GM12878 (cell line): Measurements from ENCODE around the gene SNAPIN. TPM values are rescaled to one million over a fixed set of nuclear protein-coding genes. Genes with fewer than 3 reads are reported as not detected.

ENCODE experiments used
- BCL11A ChIP-seq: IDR thresholded peaks from 2 replicates; pipeline ENCODE4 v1.6.1; 2011; ENCODE audit warnings: low read depth, low read length
- CHD2 ChIP-seq: IDR thresholded peaks from 2 replicates; pipeline ENCODE4 v1.6.1; 2011; ENCODE audit warnings: low read depth, low read length, improper control_type of control experiment, borderline replicate concordance
- CHD4 ChIP-seq: fragments of 200-600 bp; sonication (generic); IDR thresholded peaks from 2 replicates; pipeline ENCODE4 v1.6.1; 2016; ENCODE audit warnings: mild to moderate bottlenecking
- CREB1 ChIP-seq: IDR thresholded peaks from 2 replicates; pipeline ENCODE4 v1.6.1; 2012; ENCODE audit warnings: low read depth, mild to moderate bottlenecking, inconsistent platforms
- HCFC1 ChIP-seq: fragments of 150-350 bp; IDR thresholded peaks from 2 replicates; pipeline ENCODE4 v1.6.1; 2014; ENCODE audit warnings: low read length
- IKZF1 ChIP-seq: fragments of 450-650 bp; conservative IDR thresholded peaks from 2 replicates; pipeline ENCODE4 v1.6.1; 2017; ENCODE audit warnings: antibody characterized with exemption, mild to moderate bottlenecking
- IKZF2 ChIP-seq, 2 experiments: fragments of 450-650 bp; IDR thresholded peaks; 2 replicates each; pipeline ENCODE4 v1.6.1; 2017; ENCODE audit warnings: mild to moderate bottlenecking in 2 of 2, moderate library complexity in 2 of 2
- MYC ChIP-seq: IDR thresholded peaks from 2 replicates; pipeline ENCODE4 v1.6.1; 2011; ENCODE audit warnings: mild to moderate bottlenecking, low read length, moderate library complexity, inconsistent platforms; ENCODE audit not compliant: insufficient read depth, insufficient replicate concordance, insufficient read length, severe bottlenecking
- NFIC ChIP-seq: IDR thresholded peaks from 2 replicates; pipeline ENCODE4 v1.6.1; 2012; ENCODE audit warnings: low read depth, mild to moderate bottlenecking, inconsistent platforms, low read length, moderate library complexity
- NR2C2 ChIP-seq: IDR thresholded peaks from 2 replicates; pipeline ENCODE4 v1.6.1; 2011; ENCODE audit warnings: borderline replicate concordance, low read depth; ENCODE audit not compliant: control insufficient read depth, insufficient read length
- NR2F1 ChIP-seq: fragments of 450-650 bp; conservative IDR thresholded peaks from 2 replicates; pipeline ENCODE4 v1.6.1; 2017; ENCODE audit warnings: mild to moderate bottlenecking
- PAX8 ChIP-seq: fragments of 450-650 bp; IDR thresholded peaks from 2 replicates; pipeline ENCODE4 v1.6.1; 2017; ENCODE audit warnings: mild to moderate bottlenecking, moderate library complexity
- PML ChIP-seq: IDR thresholded peaks from 2 replicates; pipeline ENCODE4 v1.6.1; 2012; ENCODE audit warnings: low read length, inconsistent platforms
- RCOR1 ChIP-seq: conservative IDR thresholded peaks from 2 replicates; pipeline ENCODE4 v1.6.1; 2012; ENCODE audit warnings: low read depth, low read length, improper control_type of control experiment
- SIX5 ChIP-seq: IDR thresholded peaks from 2 replicates; pipeline ENCODE4 v1.6.1; 2011; ENCODE audit warnings: mild to moderate bottlenecking, low read depth, low read length, moderate library complexity; ENCODE audit not compliant: severe bottlenecking
- SMARCA5 ChIP-seq: fragments of 450-650 bp; IDR thresholded peaks from 2 replicates; pipeline ENCODE4 v1.6.1; 2017; ENCODE audit warnings: mild to moderate bottlenecking
- TAF1 ChIP-seq: IDR thresholded peaks from 2 replicates; pipeline ENCODE4 v1.6.1; 2011; ENCODE audit warnings: mild to moderate bottlenecking, low read depth, low read length, borderline replicate concordance
- TCF3 ChIP-seq: IDR thresholded peaks from 2 replicates; pipeline ENCODE4 v1.6.1; 2012; ENCODE audit warnings: low read depth, mild to moderate bottlenecking, low read length, borderline replicate concordance; ENCODE audit not compliant: insufficient read depth
- ZNF384 ChIP-seq: IDR thresholded peaks from 2 replicates; pipeline ENCODE4 v1.6.1; 2012; ENCODE audit warnings: low read depth, mild to moderate bottlenecking, low read length, improper control_type of control experiment, borderline replicate concordance
- ZNF622 ChIP-seq: fragments of 450-650 bp; IDR thresholded peaks from 2 replicates; pipeline ENCODE4 v1.6.1; 2017; ENCODE audit warnings: mild to moderate bottlenecking, inconsistent platforms
- ZSCAN29 ChIP-seq: fragments of 450-650 bp; IDR thresholded peaks from 2 replicates; pipeline ENCODE4 v1.6.1; 2017; ENCODE audit warnings: mild to moderate bottlenecking, moderate library complexity
- polyA plus RNA-seq, 11 experiments: library from polyadenylated mRNA; depleted of rRNA in 4 of 11; unstranded in 6 of 11; stranded (reverse) in 5 of 11; fragments of >200 nt; fragmentation: Nextera tagmentation in 4 of 11; fragmentation: Illumina TruSeq in 1 of 11; extraction: Ambion mirVana in 4 of 11; extraction: Trizol in 1 of 11; gene quantifications; 1 replicate in 1 of 11; 2 replicates in 10 of 11; pipeline versions ENCODE4 v1.2.1 to v1.2.3, GENCODE V29; 2011 to 2016; ENCODE audit warnings: inconsistent platforms in 2 of 11, missing spikeins in 2 of 11, low read depth in 1 of 11
- total RNA-seq, 4 experiments: library from RNA; depleted of rRNA in 3 of 4; stranded (reverse); fragments of >200 nt in 3 of 4; fragmentation: Illumina TruSeq in 1 of 4; extraction: Trizol in 1 of 4; gene quantifications; 2 replicates each; pipeline versions ENCODE4 v1.2.1 to v1.2.3, GENCODE V29; 2013 to 2021
- TF ChIP-seq, protein P1 (sequence below): fragments of 450-650 bp; IDR thresholded peaks from 2 replicates; pipeline ENCODE4 v1.6.1; 2017; ENCODE audit warnings: antibody characterized with exemption, mild to moderate bottlenecking, moderate library complexity
- TF ChIP-seq, protein P2 (sequence below), 3 experiments: IDR thresholded peaks in 2 of 3; conservative IDR thresholded peaks in 1 of 3; 2 replicates each; pipeline ENCODE4 v1.5.1; 2011; ENCODE audit warnings: low read depth in 3 of 3, low read length in 3 of 3, mild to moderate bottlenecking in 3 of 3, control low read depth in 2 of 3, moderate library complexity in 2 of 3, inconsistent platforms in 1 of 3, mixed read lengths in 1 of 3; ENCODE audit not compliant: control insufficient read depth in 2 of 3, insufficient read depth in 1 of 3; ENCODE audit errors: extremely low read depth in 1 of 3
- TF ChIP-seq, protein P3 (sequence below): IDR thresholded peaks from 2 replicates; pipeline ENCODE4 v1.6.1; 2011; ENCODE audit warnings: borderline replicate concordance, low read depth, mild to moderate bottlenecking, moderate library complexity, low read length; ENCODE audit not compliant: insufficient read depth, poor library complexity, severe bottlenecking
- TF ChIP-seq, protein P4 (sequence below): IDR thresholded peaks from 2 replicates; pipeline ENCODE4 v1.6.1; 2012; ENCODE audit warnings: low read depth, low read length, improper control_type of control experiment

SNAPIN gene
- total and polyA plus RNA-seq, 10 of the 15 experiments (the other 5 are each of a cell fraction or from before 2014, with no cell fraction given) = 12.4 to 78.1 (median 38.6) TPM

DNA sequence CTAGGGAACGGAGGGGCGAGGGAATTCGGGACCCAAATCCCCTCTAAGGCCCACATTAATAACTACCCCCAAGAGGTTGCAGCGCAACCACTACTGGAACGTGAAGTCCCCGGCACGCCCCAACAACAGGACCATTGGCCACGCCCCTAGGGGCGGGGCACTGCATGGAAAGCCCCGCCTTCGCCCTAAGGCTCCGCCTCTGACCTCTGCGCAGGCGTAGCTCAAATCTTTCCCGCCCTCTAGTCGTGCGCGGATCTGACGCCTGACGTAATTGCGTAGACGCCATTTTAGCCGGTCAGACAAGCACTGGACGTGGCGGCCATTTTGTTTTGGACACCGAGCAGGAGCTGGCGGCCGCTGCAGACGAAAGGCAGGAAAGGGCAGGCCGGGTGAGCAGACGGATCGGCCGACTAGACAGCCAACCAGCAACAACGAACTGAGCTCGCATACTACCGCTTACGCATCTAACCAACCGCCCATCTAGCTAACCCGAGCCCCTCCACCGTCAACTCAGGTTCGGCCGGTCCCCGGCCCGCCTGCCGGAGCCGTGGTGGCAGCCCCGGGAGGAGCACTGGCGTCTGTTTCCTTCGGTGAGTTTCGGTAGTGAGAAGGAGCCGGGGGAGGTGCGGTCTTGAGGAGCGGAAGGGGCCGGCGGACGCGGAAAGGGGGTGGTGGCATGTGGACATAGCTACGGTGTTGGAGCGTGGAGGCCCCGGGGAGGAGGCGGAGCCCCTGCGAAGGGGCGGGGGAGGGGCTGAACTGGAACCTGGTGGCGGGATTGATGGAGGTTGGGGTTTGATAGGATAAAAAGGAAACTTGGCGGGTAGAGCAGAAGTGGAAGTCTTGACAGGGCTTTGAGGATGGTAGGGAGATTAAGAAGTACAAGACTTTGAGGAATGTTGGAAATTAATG lies 24.5 kb upstream of the SNAPIN start, which contains the start of gene CHTOP (continued):
- TF ChIP-seq, protein P1, sequence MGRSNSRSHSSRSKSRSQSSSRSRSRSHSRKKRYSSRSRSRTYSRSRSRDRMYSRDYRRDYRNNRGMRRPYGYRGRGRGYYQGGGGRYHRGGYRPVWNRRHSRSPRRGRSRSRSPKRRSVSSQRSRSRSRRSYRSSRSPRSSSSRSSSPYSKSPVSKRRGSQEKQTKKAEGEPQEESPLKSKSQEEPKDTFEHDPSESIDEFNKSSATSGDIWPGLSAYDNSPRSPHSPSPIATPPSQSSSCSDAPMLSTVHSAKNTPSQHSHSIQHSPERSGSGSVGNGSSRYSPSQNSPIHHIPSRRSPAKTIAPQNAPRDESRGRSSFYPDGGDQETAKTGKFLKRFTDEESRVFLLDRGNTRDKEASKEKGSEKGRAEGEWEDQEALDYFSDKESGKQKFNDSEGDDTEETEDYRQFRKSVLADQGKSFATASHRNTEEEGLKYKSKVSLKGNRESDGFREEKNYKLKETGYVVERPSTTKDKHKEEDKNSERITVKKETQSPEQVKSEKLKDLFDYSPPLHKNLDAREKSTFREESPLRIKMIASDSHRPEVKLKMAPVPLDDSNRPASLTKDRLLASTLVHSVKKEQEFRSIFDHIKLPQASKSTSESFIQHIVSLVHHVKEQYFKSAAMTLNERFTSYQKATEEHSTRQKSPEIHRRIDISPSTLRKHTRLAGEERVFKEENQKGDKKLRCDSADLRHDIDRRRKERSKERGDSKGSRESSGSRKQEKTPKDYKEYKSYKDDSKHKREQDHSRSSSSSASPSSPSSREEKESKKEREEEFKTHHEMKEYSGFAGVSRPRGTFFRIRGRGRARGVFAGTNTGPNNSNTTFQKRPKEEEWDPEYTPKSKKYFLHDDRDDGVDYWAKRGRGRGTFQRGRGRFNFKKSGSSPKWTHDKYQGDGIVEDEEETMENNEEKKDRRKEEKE = no peak
- TF ChIP-seq RCOR1 (no peak), NR2F1 (0 out of 2 replicates have a peak, but pooled peaks have one; percentile 38), IKZF2 (IDR thresholded peaks at IDR 0.05) (peak; percentile 44; a peak in 1 of 4 replicates), CREB1 (peak; percentile 93), ZNF622 (no peak), BCL11A (no peak), ZNF384 (no peak), HCFC1 (peak; percentile 48), SMARCA5 (peak; percentile 100), PML (peak; percentile 99), TCF3 (peak; percentile 80), ZSCAN29 (no peak), NR2C2 (no peak), TAF1 (peak; percentile 94), IKZF1 (peak; percentile 87), MYC (peak; percentile 48), SIX5 (peak; percentile 44), CHD4 (no peak), PAX8 (no peak), NFIC (no peak), CHD2 (peak; percentile 54; the same call in 1 of the 2 replicates)
- TF ChIP-seq, protein P2, sequence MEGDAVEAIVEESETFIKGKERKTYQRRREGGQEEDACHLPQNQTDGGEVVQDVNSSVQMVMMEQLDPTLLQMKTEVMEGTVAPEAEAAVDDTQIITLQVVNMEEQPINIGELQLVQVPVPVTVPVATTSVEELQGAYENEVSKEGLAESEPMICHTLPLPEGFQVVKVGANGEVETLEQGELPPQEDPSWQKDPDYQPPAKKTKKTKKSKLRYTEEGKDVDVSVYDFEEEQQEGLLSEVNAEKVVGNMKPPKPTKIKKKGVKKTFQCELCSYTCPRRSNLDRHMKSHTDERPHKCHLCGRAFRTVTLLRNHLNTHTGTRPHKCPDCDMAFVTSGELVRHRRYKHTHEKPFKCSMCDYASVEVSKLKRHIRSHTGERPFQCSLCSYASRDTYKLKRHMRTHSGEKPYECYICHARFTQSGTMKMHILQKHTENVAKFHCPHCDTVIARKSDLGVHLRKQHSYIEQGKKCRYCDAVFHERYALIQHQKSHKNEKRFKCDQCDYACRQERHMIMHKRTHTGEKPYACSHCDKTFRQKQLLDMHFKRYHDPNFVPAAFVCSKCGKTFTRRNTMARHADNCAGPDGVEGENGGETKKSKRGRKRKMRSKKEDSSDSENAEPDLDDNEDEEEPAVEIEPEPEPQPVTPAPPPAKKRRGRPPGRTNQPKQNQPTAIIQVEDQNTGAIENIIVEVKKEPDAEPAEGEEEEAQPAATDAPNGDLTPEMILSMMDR (IDR thresholded peaks at IDR 0.05 in 2 of 3, conservative IDR thresholded peaks at IDR 0.05 in 1 of 3; ENCODE audit: control insufficient read depth in 2 of 3, extremely low read depth in 1 of 3, insufficient read depth in 1 of 3, low read depth in 3 of 3, low read length in 3 of 3) = no peak
- TF ChIP-seq, protein P3, sequence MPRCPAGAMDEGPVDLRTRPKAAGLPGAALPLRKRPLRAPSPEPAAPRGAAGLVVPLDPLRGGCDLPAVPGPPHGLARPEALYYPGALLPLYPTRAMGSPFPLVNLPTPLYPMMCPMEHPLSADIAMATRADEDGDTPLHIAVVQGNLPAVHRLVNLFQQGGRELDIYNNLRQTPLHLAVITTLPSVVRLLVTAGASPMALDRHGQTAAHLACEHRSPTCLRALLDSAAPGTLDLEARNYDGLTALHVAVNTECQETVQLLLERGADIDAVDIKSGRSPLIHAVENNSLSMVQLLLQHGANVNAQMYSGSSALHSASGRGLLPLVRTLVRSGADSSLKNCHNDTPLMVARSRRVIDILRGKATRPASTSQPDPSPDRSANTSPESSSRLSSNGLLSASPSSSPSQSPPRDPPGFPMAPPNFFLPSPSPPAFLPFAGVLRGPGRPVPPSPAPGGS = peak; percentile 32
- TF ChIP-seq, protein P4, sequence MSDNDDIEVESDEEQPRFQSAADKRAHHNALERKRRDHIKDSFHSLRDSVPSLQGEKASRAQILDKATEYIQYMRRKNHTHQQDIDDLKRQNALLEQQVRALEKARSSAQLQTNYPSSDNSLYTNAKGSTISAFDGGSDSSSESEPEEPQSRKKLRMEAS = peak; percentile 79
